ENCODE results near the gene SERBP1.

DNA sequence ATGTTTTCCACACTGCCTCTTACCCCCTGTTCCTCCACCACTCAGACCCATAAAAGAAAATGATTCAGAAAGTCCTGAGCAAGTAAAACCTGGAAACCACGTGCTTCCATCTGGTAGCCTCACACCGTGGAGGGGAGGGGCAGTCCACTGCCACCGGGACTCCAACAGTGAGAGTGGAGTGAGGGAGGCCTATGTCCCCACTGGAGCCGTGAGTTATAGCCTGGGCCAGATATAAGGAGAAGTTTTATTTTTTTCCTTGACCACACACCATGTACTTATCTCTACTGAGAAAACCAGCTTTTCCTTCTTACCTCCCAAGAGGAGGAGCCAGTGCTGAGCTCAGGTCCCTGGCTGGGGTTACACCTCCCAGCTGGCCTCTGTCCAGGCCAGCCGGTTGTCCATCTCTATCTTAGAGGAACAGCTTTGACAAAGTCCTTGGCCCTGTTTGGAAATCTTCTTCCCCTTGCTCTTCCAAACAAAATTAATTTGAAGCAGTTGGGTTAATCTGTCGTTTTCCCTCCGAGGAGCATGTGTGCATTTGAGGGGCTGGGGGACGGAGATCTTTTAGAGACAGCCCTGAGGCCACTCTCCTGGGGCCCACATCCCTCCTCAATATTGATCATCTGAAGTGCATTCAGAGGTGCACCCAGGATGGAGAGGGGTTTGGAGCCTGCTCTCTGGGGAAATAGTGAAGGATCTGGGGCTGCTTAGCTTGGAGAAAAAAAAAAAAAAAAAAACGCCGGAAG lies 49.1 kb upstream of the SERBP1 start:
- TF ChIP-seq, protein P1, sequence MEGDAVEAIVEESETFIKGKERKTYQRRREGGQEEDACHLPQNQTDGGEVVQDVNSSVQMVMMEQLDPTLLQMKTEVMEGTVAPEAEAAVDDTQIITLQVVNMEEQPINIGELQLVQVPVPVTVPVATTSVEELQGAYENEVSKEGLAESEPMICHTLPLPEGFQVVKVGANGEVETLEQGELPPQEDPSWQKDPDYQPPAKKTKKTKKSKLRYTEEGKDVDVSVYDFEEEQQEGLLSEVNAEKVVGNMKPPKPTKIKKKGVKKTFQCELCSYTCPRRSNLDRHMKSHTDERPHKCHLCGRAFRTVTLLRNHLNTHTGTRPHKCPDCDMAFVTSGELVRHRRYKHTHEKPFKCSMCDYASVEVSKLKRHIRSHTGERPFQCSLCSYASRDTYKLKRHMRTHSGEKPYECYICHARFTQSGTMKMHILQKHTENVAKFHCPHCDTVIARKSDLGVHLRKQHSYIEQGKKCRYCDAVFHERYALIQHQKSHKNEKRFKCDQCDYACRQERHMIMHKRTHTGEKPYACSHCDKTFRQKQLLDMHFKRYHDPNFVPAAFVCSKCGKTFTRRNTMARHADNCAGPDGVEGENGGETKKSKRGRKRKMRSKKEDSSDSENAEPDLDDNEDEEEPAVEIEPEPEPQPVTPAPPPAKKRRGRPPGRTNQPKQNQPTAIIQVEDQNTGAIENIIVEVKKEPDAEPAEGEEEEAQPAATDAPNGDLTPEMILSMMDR (IDR thresholded peaks at IDR 0.05), result no peak
- no peak for TF ChIP-seq POLR2A (IDR thresholded peaks at IDR 0.05)
